ENCODE measurements around the gene TMEM184C.

DNA sequence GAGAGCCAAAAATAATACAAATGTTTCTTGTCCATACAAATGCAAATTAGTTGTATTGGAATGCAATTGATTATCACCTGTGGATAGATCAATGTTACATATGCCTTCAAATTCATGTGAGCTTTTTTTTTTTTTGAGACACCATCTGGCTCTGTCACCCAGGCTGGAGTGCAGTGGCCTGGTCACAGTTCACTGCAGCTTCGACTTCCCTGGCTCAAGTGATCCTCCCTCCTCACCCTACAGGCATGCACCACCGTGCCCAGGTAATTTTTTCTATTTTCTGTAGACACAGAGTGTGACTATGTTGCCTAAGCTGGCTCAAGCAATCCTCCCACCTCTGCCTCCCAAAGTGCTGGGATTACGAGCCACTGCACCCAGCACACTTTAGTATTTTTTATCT, 38.6 kb upstream of the TMEM184C start:
- TF ChIP-seq, protein P1, sequence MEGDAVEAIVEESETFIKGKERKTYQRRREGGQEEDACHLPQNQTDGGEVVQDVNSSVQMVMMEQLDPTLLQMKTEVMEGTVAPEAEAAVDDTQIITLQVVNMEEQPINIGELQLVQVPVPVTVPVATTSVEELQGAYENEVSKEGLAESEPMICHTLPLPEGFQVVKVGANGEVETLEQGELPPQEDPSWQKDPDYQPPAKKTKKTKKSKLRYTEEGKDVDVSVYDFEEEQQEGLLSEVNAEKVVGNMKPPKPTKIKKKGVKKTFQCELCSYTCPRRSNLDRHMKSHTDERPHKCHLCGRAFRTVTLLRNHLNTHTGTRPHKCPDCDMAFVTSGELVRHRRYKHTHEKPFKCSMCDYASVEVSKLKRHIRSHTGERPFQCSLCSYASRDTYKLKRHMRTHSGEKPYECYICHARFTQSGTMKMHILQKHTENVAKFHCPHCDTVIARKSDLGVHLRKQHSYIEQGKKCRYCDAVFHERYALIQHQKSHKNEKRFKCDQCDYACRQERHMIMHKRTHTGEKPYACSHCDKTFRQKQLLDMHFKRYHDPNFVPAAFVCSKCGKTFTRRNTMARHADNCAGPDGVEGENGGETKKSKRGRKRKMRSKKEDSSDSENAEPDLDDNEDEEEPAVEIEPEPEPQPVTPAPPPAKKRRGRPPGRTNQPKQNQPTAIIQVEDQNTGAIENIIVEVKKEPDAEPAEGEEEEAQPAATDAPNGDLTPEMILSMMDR (conservative IDR thresholded peaks at IDR 0.05): no peak
- TF ChIP-seq ZFX (IDR thresholded peaks at IDR 0.05): no peak

Data from C4-2B (cell line).